DMS79 (cell line): ENCODE results near the gene CWC27.
A peak's percentile ranks its signal among the peaks of the same experiment; 100 is the strongest.

ENCODE experiments used
- DNase-seq: peaks from one replicate; lab custom pipeline; 2025; lab: John Stamatoyannopoulos, UW

CWC27 gene

GRCh38 chr5:65035211-65036206 lies 266.8 kb downstream of the CWC27 start:
- peak; percentile 72 for DNase-seq

- DNase-seq, result no peak
Observed at GRCh38 chr5:65037831-65038815, 269.4 kb downstream of the CWC27 start.

- no peak for DNase-seq
Observed at GRCh38 chr5:65041296-65042158, 272.8 kb downstream of the CWC27 start.

GRCh38 chr5:65043843-65044359 lies 275.2 kb downstream of the CWC27 start:
- no peak for DNase-seq

- DNase-seq, result no peak
Observed at GRCh38 chr5:65047225-65047624, 278.5 kb downstream of the CWC27 start.

GRCh38 chr5:65047948-65048690 lies 279.4 kb downstream of the CWC27 start:
- no peak for DNase-seq

GRCh38 chr5:65050140-65050539 lies 281.4 kb downstream of the CWC27 start:
- no peak for DNase-seq

GRCh38 chr5:65050826-65051498 lies 282.2 kb downstream of the CWC27 start:
- no peak for DNase-seq

- DNase-seq, result no peak
Observed at GRCh38 chr5:65055938-65056337, 287.2 kb downstream of the CWC27 start.

GRCh38 chr5:65059681-65060598 lies 291.2 kb downstream of the CWC27 start:
- no peak for DNase-seq

- no peak for DNase-seq
Observed at GRCh38 chr5:65061250-65061973, 292.7 kb downstream of the CWC27 start.

- DNase-seq, result no peak
Observed at GRCh38 chr5:65061974-65062353, 293.2 kb downstream of the CWC27 start.

- no peak for DNase-seq
Observed at GRCh38 chr5:65062469-65063083, 293.8 kb downstream of the CWC27 start.

- no peak for DNase-seq
Observed at GRCh38 chr5:65065001-65065511, 296.3 kb downstream of the CWC27 start.

- no peak for DNase-seq
Observed at GRCh38 chr5:65066387-65067146, 297.8 kb downstream of the CWC27 start.

GRCh38 chr5:65067147-65067506 lies 298.4 kb downstream of the CWC27 start:
- no peak for DNase-seq
